Measurements from ENCODE around the gene ZNRF1. TPM values are rescaled to one million over a fixed set of nuclear protein-coding genes. Genes with fewer than 3 reads are reported as not detected.

Gene ZNRF1
- 14.0 TPM for polyA plus RNA-seq
- long read RNA-seq, donor 1, full-length matches to known transcripts, result 8 of 14 reads
- long read RNA-seq, donor 1, partial matches to known transcripts, result 6 of 14 reads
- long read RNA-seq, donor 1, other reads (novel, unspliced or antisense), result 0 of 14 reads
- long read RNA-seq, donor 2, full-length matches to known transcripts, result 26 of 33 reads
- long read RNA-seq, donor 2, partial matches to known transcripts, result 7 of 33 reads
- long read RNA-seq, donor 2, other reads (novel, unspliced or antisense), result 0 of 33 reads
- long read RNA-seq, donor 3, result 0 reads
- long read RNA-seq, donor 4, full-length matches to known transcripts, result 2 of 2 reads
- long read RNA-seq, donor 4, partial matches to known transcripts, result 0 of 2 reads
- long read RNA-seq, donor 4, other reads (novel, unspliced or antisense), result 0 of 2 reads
- long read RNA-seq, donor 5, full-length matches to known transcripts, result 11 of 11 reads
- long read RNA-seq, donor 5, partial matches to known transcripts, result 0 of 11 reads
- long read RNA-seq, donor 5, other reads (novel, unspliced or antisense), result 0 of 11 reads
- long read RNA-seq, donor 6, full-length matches to known transcripts, result 16 of 16 reads
- long read RNA-seq, donor 6, partial matches to known transcripts, result 0 of 16 reads
- long read RNA-seq, donor 6, other reads (novel, unspliced or antisense), result 0 of 16 reads
- long read RNA-seq, donor 7, full-length matches to known transcripts, result 16 of 16 reads
- long read RNA-seq, donor 7, partial matches to known transcripts, result 0 of 16 reads
- long read RNA-seq, donor 7, other reads (novel, unspliced or antisense), result 0 of 16 reads
- long read RNA-seq, donor 8, full-length matches to known transcripts, result 9 of 9 reads
- long read RNA-seq, donor 8, partial matches to known transcripts, result 0 of 9 reads
- long read RNA-seq, donor 8, other reads (novel, unspliced or antisense), result 0 of 9 reads
- long read RNA-seq, donor 9, full-length matches to known transcripts, result 5 of 5 reads
- long read RNA-seq, donor 9, partial matches to known transcripts, result 0 of 5 reads
- long read RNA-seq, donor 9, other reads (novel, unspliced or antisense), result 0 of 5 reads
- long read RNA-seq, donor 10, full-length matches to known transcripts, result 12 of 12 reads
- long read RNA-seq, donor 10, partial matches to known transcripts, result 0 of 12 reads
- long read RNA-seq, donor 10, other reads (novel, unspliced or antisense), result 0 of 12 reads
- long read RNA-seq, donor 11, full-length matches to known transcripts, result 16 of 16 reads
- long read RNA-seq, donor 11, partial matches to known transcripts, result 0 of 16 reads
- long read RNA-seq, donor 11, other reads (novel, unspliced or antisense), result 0 of 16 reads

- no peaks in the 10 kb centered on the region for H3K9me3 ChIP-seq (ENCODE audit: control insufficient read depth, low read depth, low read length)
- H3K27ac ChIP-seq (ENCODE audit: low read length), result peak within 1 kb of the TSS; percentile 44
- H3K4me3 ChIP-seq (ENCODE audit: low read length), result peak within 1 kb of the TSS; percentile 64
- no peaks in the 10 kb centered on the region for H3K36me3 ChIP-seq (ENCODE audit: control insufficient read depth, insufficient read depth, low read length)
- DNase-seq, result peak; percentile 68 to 80
- H3K27me3 ChIP-seq (ENCODE audit: control insufficient read depth, insufficient read depth, low read length), result peaks cover 13% of the 10 kb centered on the region
- H3K4me1 ChIP-seq (ENCODE audit: control insufficient read depth, insufficient read depth, low read length), result peaks cover 18% of the 10 kb centered on the region
- no CpG with 5 or more reads among the region's 73 CpGs for WGBS (ENCODE audit: insufficient coverage, low lambda C conversion rate)
Measured at GRCh38 chr16:74998481-74999218, at the start of gene ZNRF1. TSS of gene ZNRF1 (plus strand) at chr16:74999024. CDS start at chr16:74999672, 648 bp downstream.

- Histone ChIP-seq H3K27me3 (ENCODE audit: control insufficient read depth, insufficient read depth, low read length) (no peaks in the 10 kb centered on the region), H3K36me3 (ENCODE audit: control insufficient read depth, insufficient read depth, low read length) (peaks cover 47% of the 10 kb centered on the region), H3K9me3 (ENCODE audit: control insufficient read depth, low read depth, low read length) (no peaks in the 10 kb centered on the region), H3K4me3 (ENCODE audit: low read length) (no peak overlapping the region), H3K4me1 (ENCODE audit: control insufficient read depth, insufficient read depth, low read length) (no peaks in the 10 kb centered on the region), H3K27ac (ENCODE audit: low read length) (no peak overlapping the region)
- no peak for DNase-seq
- WGBS (ENCODE audit: insufficient coverage, low lambda C conversion rate), result 100% methylated on average over 1 of the region's 3 CpGs
Measured at GRCh38 chr16:74949309-74949708, 49.5 kb upstream of the ZNRF1 start.

GRCh38 chr16:74950511-74950910 lies 48.3 kb upstream of the ZNRF1 start:
- H3K27ac ChIP-seq (ENCODE audit: low read length), result no peak overlapping the region
- no peaks in the 10 kb centered on the region for H3K27me3 ChIP-seq (ENCODE audit: control insufficient read depth, insufficient read depth, low read length)
- H3K9me3 ChIP-seq (ENCODE audit: control insufficient read depth, low read depth, low read length), result no peaks in the 10 kb centered on the region
- no peak overlapping the region for H3K4me3 ChIP-seq (ENCODE audit: low read length)
- no peaks in the 10 kb centered on the region for H3K4me1 ChIP-seq (ENCODE audit: control insufficient read depth, insufficient read depth, low read length)
- peaks cover 52% of the 10 kb centered on the region for H3K36me3 ChIP-seq (ENCODE audit: control insufficient read depth, insufficient read depth, low read length)
- WGBS (ENCODE audit: insufficient coverage, low lambda C conversion rate), result no CpG with 5 or more reads among the region's 7 CpGs
- no peak for DNase-seq

- no peaks in the 10 kb centered on the region for H3K9me3 ChIP-seq (ENCODE audit: control insufficient read depth, low read depth, low read length)
- no peak overlapping the region for H3K4me3 ChIP-seq (ENCODE audit: low read length)
- H3K27me3 ChIP-seq (ENCODE audit: control insufficient read depth, insufficient read depth, low read length), result no peaks in the 10 kb centered on the region
- WGBS (ENCODE audit: insufficient coverage, low lambda C conversion rate), result no CpG with 5 or more reads among the region's 11 CpGs
- no peak overlapping the region for H3K27ac ChIP-seq (ENCODE audit: low read length)
- DNase-seq, result no peak
- peaks cover 54% of the 10 kb centered on the region for H3K36me3 ChIP-seq (ENCODE audit: control insufficient read depth, insufficient read depth, low read length)
- no peaks in the 10 kb centered on the region for H3K4me1 ChIP-seq (ENCODE audit: control insufficient read depth, insufficient read depth, low read length)
Measured at GRCh38 chr16:74951206-74951605, 47.6 kb upstream of the ZNRF1 start.

- DNase-seq, result no peak
- Histone ChIP-seq H3K27ac (ENCODE audit: low read length) (no peak overlapping the region), H3K4me3 (ENCODE audit: low read length) (no peak overlapping the region), H3K4me1 (ENCODE audit: control insufficient read depth, insufficient read depth, low read length) (no peaks in the 10 kb centered on the region), H3K9me3 (ENCODE audit: control insufficient read depth, low read depth, low read length) (no peaks in the 10 kb centered on the region), H3K36me3 (ENCODE audit: control insufficient read depth, insufficient read depth, low read length) (peaks cover 57% of the 10 kb centered on the region), H3K27me3 (ENCODE audit: control insufficient read depth, insufficient read depth, low read length) (no peaks in the 10 kb centered on the region)
- no CpG with 5 or more reads among the region's 4 CpGs for WGBS (ENCODE audit: insufficient coverage, low lambda C conversion rate)
Measured at GRCh38 chr16:74951681-74952080, 47.1 kb upstream of the ZNRF1 start.

- peaks cover 59% of the 10 kb centered on the region for H3K36me3 ChIP-seq (ENCODE audit: control insufficient read depth, insufficient read depth, low read length)
- 88% methylated on average over 3 of the region's 4 CpGs for WGBS (ENCODE audit: insufficient coverage, low lambda C conversion rate)
- H3K9me3 ChIP-seq (ENCODE audit: control insufficient read depth, low read depth, low read length), result no peaks in the 10 kb centered on the region
Measured at GRCh38 chr16:74954763-74955162, 44.1 kb upstream of the ZNRF1 start.

GRCh38 chr16:74973304-74973703 lies 25.5 kb upstream of the ZNRF1 start:
- Histone ChIP-seq H3K9me3 (ENCODE audit: control insufficient read depth, low read depth, low read length) (no peaks in the 10 kb centered on the region), H3K4me3 (ENCODE audit: low read length) (no peak overlapping the region), H3K27me3 (ENCODE audit: control insufficient read depth, insufficient read depth, low read length) (no peaks in the 10 kb centered on the region), H3K36me3 (ENCODE audit: control insufficient read depth, insufficient read depth, low read length) (peaks cover 17% of the 10 kb centered on the region), H3K27ac (ENCODE audit: low read length) (no peak overlapping the region), H3K4me1 (ENCODE audit: control insufficient read depth, insufficient read depth, low read length) (no peaks in the 10 kb centered on the region)
- DNase-seq, result no peak
- 100% methylated on average over 3 of the region's 10 CpGs for WGBS (ENCODE audit: insufficient coverage, low lambda C conversion rate)

More at GRCh38 chr16:74954763-74955162, 44.1 kb upstream of the ZNRF1 start:
- Histone ChIP-seq H3K27me3 (ENCODE audit: control insufficient read depth, insufficient read depth, low read length) (no peaks in the 10 kb centered on the region), H3K4me1 (ENCODE audit: control insufficient read depth, insufficient read depth, low read length) (no peaks in the 10 kb centered on the region), H3K27ac (ENCODE audit: low read length) (no peak overlapping the region), H3K4me3 (ENCODE audit: low read length) (no peak overlapping the region)
- no peak for DNase-seq

GRCh38 chr16:74975591-74975990 lies 23.2 kb upstream of the ZNRF1 start:
- H3K27me3 ChIP-seq (ENCODE audit: control insufficient read depth, insufficient read depth, low read length), result no peaks in the 10 kb centered on the region
- no peaks in the 10 kb centered on the region for H3K4me1 ChIP-seq (ENCODE audit: control insufficient read depth, insufficient read depth, low read length)
- no peak overlapping the region for H3K4me3 ChIP-seq (ENCODE audit: low read length)
- H3K9me3 ChIP-seq (ENCODE audit: control insufficient read depth, low read depth, low read length), result no peaks in the 10 kb centered on the region
- no peak for DNase-seq
- H3K36me3 ChIP-seq (ENCODE audit: control insufficient read depth, insufficient read depth, low read length), result peaks cover 17% of the 10 kb centered on the region
- H3K27ac ChIP-seq (ENCODE audit: low read length), result no peak overlapping the region
- 90% methylated on average over 2 of the region's 5 CpGs for WGBS (ENCODE audit: insufficient coverage, low lambda C conversion rate)

GRCh38 chr16:74982256-74982655 lies 16.6 kb upstream of the ZNRF1 start:
- H3K36me3 ChIP-seq (ENCODE audit: control insufficient read depth, insufficient read depth, low read length), result peaks cover 6% of the 10 kb centered on the region
- H3K27me3 ChIP-seq (ENCODE audit: control insufficient read depth, insufficient read depth, low read length), result no peaks in the 10 kb centered on the region
- H3K27ac ChIP-seq (ENCODE audit: low read length), result no peak overlapping the region
- H3K9me3 ChIP-seq (ENCODE audit: control insufficient read depth, low read depth, low read length), result no peaks in the 10 kb centered on the region
- DNase-seq, result no peak
- no peaks in the 10 kb centered on the region for H3K4me1 ChIP-seq (ENCODE audit: control insufficient read depth, insufficient read depth, low read length)
- no peak overlapping the region for H3K4me3 ChIP-seq (ENCODE audit: low read length)
- WGBS (ENCODE audit: insufficient coverage, low lambda C conversion rate), result no CpG with 5 or more reads among the region's 1 CpG
